HepG2 (cell line): ENCODE measurements around the gene SMIM45.

Experiments used
- ATAC-seq: fragments of 200-7000 bp; cut with Tn5 transposase; 3 replicates; pipeline ENCODE4 v1.9.1; 2020; ENCODE audit warnings: mild to moderate bottlenecking, moderate library complexity
- BruUV-seq: library from RNA; stranded (reverse); fragments of 400-500 nt; replicated peaks from 2 replicates; lab custom pipeline; 2021; lab: Mats Ljungman, UMichigan
- CTCF ChIA-PET: fragments of 300-600 bp; formaldehyde crosslinking; extraction: SDS; loops from one replicate; lab custom pipeline; 2021; ENCODE audit warnings: low total read pairs, inconsistent platforms, low intra/inter-chr PET ratio; lab: Yijun Ruan, JAX
- POLR2A ChIA-PET: fragments of 350-600 bp; sonication (Branson Sonifier 250); formaldehyde crosslinking; loops from one replicate; lab custom pipeline; 2020; ENCODE audit warnings: antibody characterized with exemption, inconsistent platforms; lab: Yijun Ruan, JAX
- DNase-seq: peaks from one replicate; pipeline ENCODE4 v3.0.0-alpha.2; 2015; ENCODE audit warnings: low spot score
- FAIRE-seq: peaks from 3 replicates; lab custom pipeline; 2011; peaks lifted over from hg19 to GRCh38; lab: Jason Lieb, UNC
- H2AFZ ChIP-seq: one replicate; pipeline ENCODE4 v1.6.1; 2011; ENCODE audit warnings: low read length, inconsistent platforms
- H3K27ac ChIP-seq: fragments of 300-600 bp; 3 replicates; pipeline ENCODE4 v1.8.0; 2011; ENCODE audit warnings: mixed run types, mild to moderate bottlenecking, mixed read lengths, low read length, inconsistent platforms; ENCODE audit not compliant: insufficient read depth; ENCODE audit errors: extremely low read length
- H3K27me3 ChIP-seq, 2 experiments: fragments of 200-600 bp in 1 of 2; 2 replicates in 1 of 2; 3 replicates in 1 of 2; pipeline versions ENCODE4 v1.6.0 to v1.8.0; 2011; ENCODE audit warnings: low read length in 2 of 2, mild to moderate bottlenecking in 2 of 2, moderate library complexity in 2 of 2, inconsistent platforms in 1 of 2; ENCODE audit not compliant: insufficient read depth in 2 of 2, control insufficient read depth in 1 of 2
- H3K36me3 ChIP-seq, 2 experiments: fragments of 200-600 bp in 1 of 2; replicated peaks in 1 of 2; 2 replicates in 1 of 2; 3 replicates in 1 of 2; pipeline versions ENCODE4 v1.5.1 to v1.8.0; 2011; ENCODE audit warnings: low read length in 2 of 2, inconsistent platforms in 1 of 2; ENCODE audit not compliant: insufficient read depth in 2 of 2, control insufficient read depth in 1 of 2
- H3K4me1 ChIP-seq: 2 replicates; pipeline ENCODE4 v1.5.1; 2012; ENCODE audit warnings: low read length, inconsistent platforms; ENCODE audit not compliant: insufficient read depth
- H3K4me2 ChIP-seq: 2 replicates; pipeline ENCODE4 v1.6.0; 2011; ENCODE audit warnings: low read depth, low read length, inconsistent platforms
- H3K4me3 ChIP-seq, 3 experiments: fragments of 200-600 bp in 1 of 3; sonication (generic), shearing (Covaris generic) in 1 of 3; replicated peaks in 1 of 3; 2 replicates each; pipeline ENCODE4 v1.5.1; 2011 to 2016; ENCODE audit warnings: low read length in 3 of 3, inconsistent platforms in 2 of 3, low read depth in 2 of 3, mild to moderate bottlenecking in 2 of 3, control low read depth in 1 of 3, mixed read lengths in 1 of 3; ENCODE audit not compliant: insufficient read depth in 1 of 3
- H3K79me2 ChIP-seq: one replicate; pipeline ENCODE4 v1.6.1; 2011; ENCODE audit warnings: low read length, inconsistent platforms; ENCODE audit not compliant: insufficient read depth
- H3K9ac ChIP-seq: 2 replicates; pipeline ENCODE4 v1.6.0; 2011; ENCODE audit warnings: mild to moderate bottlenecking, low read depth, low read length, inconsistent platforms; ENCODE audit not compliant: insufficient read depth
- H3K9me3 ChIP-seq: 2 replicates; pipeline ENCODE4 v1.5.1; 2012; ENCODE audit warnings: mild to moderate bottlenecking, low read length
- H4K20me1 ChIP-seq: 2 replicates; pipeline ENCODE4 v1.6.0; 2011; ENCODE audit warnings: inconsistent platforms, mild to moderate bottlenecking, low read length, moderate library complexity; ENCODE audit not compliant: insufficient read depth
- CTCF ChIP-seq: sonication (generic); formaldehyde crosslinking; IDR thresholded peaks from 2 replicates; pipeline ENCODE4 v1.5.0; 2020; ENCODE audit warnings: mild to moderate bottlenecking, missing genetic modification reagents, moderate library complexity
- HOXA7 ChIP-seq: sonication (generic); formaldehyde crosslinking; IDR thresholded peaks from 2 replicates; pipeline ENCODE4 v1.8.1; 2022; ENCODE audit warnings: mild to moderate bottlenecking, missing genetic modification reagents, moderate library complexity
- MXD1 ChIP-seq: sonication (generic); formaldehyde crosslinking; IDR thresholded peaks from 2 replicates; pipeline ENCODE4 v1.4.0; 2020; ENCODE audit warnings: mild to moderate bottlenecking, missing genetic modification reagents
- RBM22 ChIP-seq: fragments of 200-400 bp; formaldehyde crosslinking; optimal IDR thresholded peaks from 2 replicates; pipeline ENCODE3; 2017; ENCODE audit warnings: mild to moderate bottlenecking, low read length, moderate library complexity
- TGIF2 ChIP-seq: IDR thresholded peaks from 2 replicates; pipeline ENCODE4 v1.6.1; 2016; ENCODE audit warnings: control low read depth, missing compliant biosample characterization
- THAP11 ChIP-seq: IDR thresholded peaks from 2 replicates; pipeline ENCODE4 v1.6.1; 2016; ENCODE audit warnings: missing biosample characterization, missing genetic modification reagents
- ZNF12 ChIP-seq: sonication (generic); formaldehyde crosslinking; IDR thresholded peaks from 2 replicates; pipeline ENCODE4 v1.5.0; 2020; ENCODE audit warnings: missing genetic modification reagents
- ZNF121 ChIP-seq: sonication (generic); formaldehyde crosslinking; IDR thresholded peaks from 2 replicates; pipeline ENCODE4 v1.5.0; 2020; ENCODE audit warnings: mild to moderate bottlenecking, missing genetic modification reagents
- ZNF224 ChIP-seq: sonication (generic); formaldehyde crosslinking; IDR thresholded peaks from 2 replicates; pipeline ENCODE4 v1.5.0; 2020; ENCODE audit warnings: mild to moderate bottlenecking, missing genetic modification reagents
- ZNF253 ChIP-seq: sonication (generic); formaldehyde crosslinking; IDR thresholded peaks from 2 replicates; pipeline ENCODE4 v1.8.0; 2022; ENCODE audit warnings: mild to moderate bottlenecking, missing genetic modification reagents, borderline replicate concordance
- ZNF441 ChIP-seq: sonication (generic); formaldehyde crosslinking; IDR thresholded peaks from 2 replicates; pipeline ENCODE4 v1.7.0; 2021; ENCODE audit warnings: missing genetic modification reagents, borderline replicate concordance
- ZNF451 ChIP-seq: sonication (generic); formaldehyde crosslinking; IDR thresholded peaks from 2 replicates; pipeline ENCODE4 v1.5.0; 2020; ENCODE audit warnings: mild to moderate bottlenecking, missing genetic modification reagents
- ZNF841 ChIP-seq: sonication (generic); formaldehyde crosslinking; IDR thresholded peaks from 2 replicates; pipeline ENCODE4 v1.8.1; 2023; ENCODE audit warnings: missing genetic modification reagents, borderline replicate concordance
- ZSCAN9 ChIP-seq: IDR thresholded peaks from 2 replicates; pipeline ENCODE4 v1.6.1; 2016; ENCODE audit warnings: borderline replicate concordance
- WGBS: methylation state at CpG from one replicate; pipeline ENCODE4 v1.1.6; 2017; ENCODE audit warnings: low lambda C conversion rate; 5-methylcytosine and 5-hydroxymethylcytosine counted together
- in situ Hi-C: cut with HindIII; loops from 2 replicates; pipeline ENCODE4 v1.10.0; 2017; ENCODE audit warnings: low pct_unique_long_range_greater_than_20kb; ENCODE audit not compliant: extremely low pct_ligation_motif_present
- intact Hi-C: fragments of 100-400 bp; cut with micrococcal nuclease; formaldehyde crosslinking; loops from one replicate; pipeline ENCODE4 v1.10.0; 2022; ENCODE audit not compliant: unreplicated experiment

SMIM45 gene

GRCh38 chr22:41966225-41966606 is 14.3 kb downstream of the SMIM45 start:
- Histone ChIP-seq H4K20me1 (no peaks in the 10 kb centered on the region), H3K4me1 (peaks cover 11% of the 10 kb centered on the region; the same call in 1 of the 2 replicates), H3K27ac (no peak overlapping the region), H3K9ac (no peak overlapping the region), H3K79me2 (no peaks in the 10 kb centered on the region), H2AFZ (no peak overlapping the region), H3K4me2 (no peak overlapping the region), H3K9me3 (no peaks in the 10 kb centered on the region), H3K27me3 (peaks cover 2 to 19% of the 10 kb centered on the region in 2 experiments; a peak in 4 of 5 replicates), H3K36me3 (no peaks in the 10 kb centered on the region), H3K4me3 (no peak overlapping the region)
- no peak for ATAC-seq
- in situ Hi-C loops (loop anchor here (5.0 to 25.0 kb wide), 3 partner anchors 106 to 471 kb away; partner anchors contain the start of genes NAGA, NFAM1 and PHETA2), intact Hi-C loops (loop anchor here (1.0 kb wide), 1 partner anchor 148 kb away; no protein-coding TSS in a partner anchor)
- BruUV-seq = no TSS peak
- no peak for DNase-seq
- 56% methylated on average over 2 of the region's 2 CpGs for WGBS
- ChIA-PET CTCF (interaction anchor here (1.0 to 1.6 kb wide), 4 partner anchors 145 to 202 kb away, joined by 3 to 13 read pairs (median 7); no protein-coding TSS in a partner anchor), POLR2A (no interaction called here)
- no peak for FAIRE-seq
- peak; percentile 98 for TF ChIP-seq ZNF12 (CRISPR knock-in tag)
- TF ChIP-seq ZNF224 = no peak

- intact Hi-C loops = loop anchor here (1.0 kb wide), 1 partner anchor 148 kb away; no protein-coding TSS in a partner anchor
- ATAC-seq (peak; percentile 80), DNase-seq (peak; percentile 52), FAIRE-seq (peak; percentile 58)
- BruUV-seq = no TSS peak
- Histone ChIP-seq H2AFZ (no peak overlapping the region), H3K27ac (no peak overlapping the region), H3K79me2 (no peaks in the 10 kb centered on the region), H3K9ac (no peak overlapping the region), H4K20me1 (no peaks in the 10 kb centered on the region), H3K27me3 (peaks cover 2 to 24% of the 10 kb centered on the region in 2 experiments; a peak in 4 of 5 replicates), H3K4me1 (peaks cover 11% of the 10 kb centered on the region; the same call in 1 of the 2 replicates), H3K36me3 (no peaks in the 10 kb centered on the region), H3K4me3 (no peak overlapping the region), H3K4me2 (no peak overlapping the region), H3K9me3 (no peaks in the 10 kb centered on the region)
- CTCF ChIA-PET = interaction anchor here (1.0 to 1.6 kb wide), 4 partner anchors 145 to 202 kb away, joined by 3 to 13 read pairs (median 7); no protein-coding TSS in a partner anchor
- 20% methylated on average over 7 of the region's 8 CpGs for WGBS
- POLR2A ChIA-PET = no interaction called here
- in situ Hi-C loops = loop anchor here (5.0 to 25.0 kb wide), 3 partner anchors 106 to 471 kb away; partner anchors contain the start of genes NAGA, NFAM1 and PHETA2
- TF ChIP-seq ZNF121 (CRISPR knock-in tag) (no peak), ZSCAN9 (CRISPR knock-in tag) (no peak), ZNF441 (no peak), THAP11 (CRISPR knock-in tag) (peak; percentile 29; the same call in 1 of the 2 replicates), TGIF2 (CRISPR knock-in tag) (no peak), ZNF841 (CRISPR knock-in tag) (no peak), ZNF451 (no peak), HOXA7 (CRISPR knock-in tag) (no peak), MXD1 (no peak), RBM22 (no peak), ZNF253 (CRISPR knock-in tag) (no peak), CTCF (peak; percentile 78)
These were observed 14.8 kb downstream of the SMIM45 start for GRCh38 chr22:41966607-41967240.
